Neural cell (in vitro differentiated cells): Measurements from ENCODE around the gene ANO9.

Experiments used
- EP300 ChIP-seq: fragments of 450-650 bp; conservative IDR thresholded peaks from 2 replicates; pipeline ENCODE4 v1.6.1; 2014; ENCODE audit warnings: antibody characterized with exemption, mild to moderate bottlenecking, moderate library complexity; ENCODE audit not compliant: poor library complexity, severe bottlenecking
- EZH2 ChIP-seq: fragments of 200-600, 300-800 bp; shearing (Covaris generic), sonication (generic); IDR thresholded peaks from 2 replicates; pipeline ENCODE4 v1.6.1; 2014; ENCODE audit warnings: antibody characterized with exemption, low read length, borderline replicate concordance, mild to moderate bottlenecking; ENCODE audit not compliant: insufficient read depth, poor library complexity, severe bottlenecking
- MXI1 ChIP-seq: fragments of 450-650 bp; conservative IDR thresholded peaks from 2 replicates; pipeline ENCODE4 v1.6.1; 2014; ENCODE audit warnings: antibody characterized with exemption, mild to moderate bottlenecking; ENCODE audit not compliant: poor library complexity, severe bottlenecking
- POLR2AphosphoS5 ChIP-seq: IDR thresholded peaks from 2 replicates; pipeline ENCODE4 v1.6.1; 2012
- RAD21 ChIP-seq: fragments of 450-650 bp; conservative IDR thresholded peaks from 2 replicates; pipeline ENCODE4 v1.6.1; 2014; ENCODE audit warnings: antibody characterized with exemption, mild to moderate bottlenecking, moderate library complexity
- SMC3 ChIP-seq: fragments of 450-650 bp; conservative IDR thresholded peaks from 2 replicates; pipeline ENCODE4 v1.6.1; 2014; ENCODE audit warnings: antibody characterized with exemption, mild to moderate bottlenecking, moderate library complexity; ENCODE audit not compliant: poor library complexity
- TAF1 ChIP-seq: IDR thresholded peaks from 2 replicates; pipeline ENCODE4 v1.6.1; 2012; ENCODE audit warnings: low read depth
- TF ChIP-seq, protein P1 (sequence below): fragments of 450-650 bp; IDR thresholded peaks from 2 replicates; pipeline ENCODE4 v1.5.1; 2014; ENCODE audit warnings: antibody characterized with exemption, mild to moderate bottlenecking, moderate library complexity; ENCODE audit not compliant: poor library complexity, severe bottlenecking
- TF ChIP-seq, protein P2 (sequence below): IDR thresholded peaks from 2 replicates; pipeline ENCODE4 v1.6.1; 2012; ENCODE audit warnings: borderline replicate concordance

DNA sequence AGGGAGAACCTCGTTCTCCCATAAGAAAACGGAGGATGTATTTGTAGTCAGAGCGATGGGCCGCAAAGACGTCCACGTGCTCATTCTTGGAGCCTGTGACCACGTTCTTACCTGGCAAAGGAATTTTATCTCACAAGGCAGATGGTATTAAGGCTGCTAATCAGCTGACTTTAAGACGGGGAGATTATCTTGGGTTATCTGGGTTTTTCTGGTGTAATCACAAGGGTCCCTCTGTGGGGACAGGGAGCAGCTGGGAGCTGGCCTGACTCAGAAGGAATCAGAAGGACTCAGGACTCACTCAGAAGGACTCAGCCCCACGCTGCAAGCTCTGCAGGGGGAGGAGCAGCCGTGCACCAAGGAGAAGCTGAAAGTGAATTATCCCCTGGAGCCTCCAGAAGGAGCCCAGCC, 19.6 kb downstream of the ANO9 start:
- TF ChIP-seq, protein P1, sequence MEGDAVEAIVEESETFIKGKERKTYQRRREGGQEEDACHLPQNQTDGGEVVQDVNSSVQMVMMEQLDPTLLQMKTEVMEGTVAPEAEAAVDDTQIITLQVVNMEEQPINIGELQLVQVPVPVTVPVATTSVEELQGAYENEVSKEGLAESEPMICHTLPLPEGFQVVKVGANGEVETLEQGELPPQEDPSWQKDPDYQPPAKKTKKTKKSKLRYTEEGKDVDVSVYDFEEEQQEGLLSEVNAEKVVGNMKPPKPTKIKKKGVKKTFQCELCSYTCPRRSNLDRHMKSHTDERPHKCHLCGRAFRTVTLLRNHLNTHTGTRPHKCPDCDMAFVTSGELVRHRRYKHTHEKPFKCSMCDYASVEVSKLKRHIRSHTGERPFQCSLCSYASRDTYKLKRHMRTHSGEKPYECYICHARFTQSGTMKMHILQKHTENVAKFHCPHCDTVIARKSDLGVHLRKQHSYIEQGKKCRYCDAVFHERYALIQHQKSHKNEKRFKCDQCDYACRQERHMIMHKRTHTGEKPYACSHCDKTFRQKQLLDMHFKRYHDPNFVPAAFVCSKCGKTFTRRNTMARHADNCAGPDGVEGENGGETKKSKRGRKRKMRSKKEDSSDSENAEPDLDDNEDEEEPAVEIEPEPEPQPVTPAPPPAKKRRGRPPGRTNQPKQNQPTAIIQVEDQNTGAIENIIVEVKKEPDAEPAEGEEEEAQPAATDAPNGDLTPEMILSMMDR, result no peak
- TF ChIP-seq RAD21 (no peak), SMC3 (no peak), POLR2AphosphoS5 (no peak), EP300 (no peak), EZH2 (no peak), TAF1 (no peak), MXI1 (no peak)
- TF ChIP-seq, protein P2, sequence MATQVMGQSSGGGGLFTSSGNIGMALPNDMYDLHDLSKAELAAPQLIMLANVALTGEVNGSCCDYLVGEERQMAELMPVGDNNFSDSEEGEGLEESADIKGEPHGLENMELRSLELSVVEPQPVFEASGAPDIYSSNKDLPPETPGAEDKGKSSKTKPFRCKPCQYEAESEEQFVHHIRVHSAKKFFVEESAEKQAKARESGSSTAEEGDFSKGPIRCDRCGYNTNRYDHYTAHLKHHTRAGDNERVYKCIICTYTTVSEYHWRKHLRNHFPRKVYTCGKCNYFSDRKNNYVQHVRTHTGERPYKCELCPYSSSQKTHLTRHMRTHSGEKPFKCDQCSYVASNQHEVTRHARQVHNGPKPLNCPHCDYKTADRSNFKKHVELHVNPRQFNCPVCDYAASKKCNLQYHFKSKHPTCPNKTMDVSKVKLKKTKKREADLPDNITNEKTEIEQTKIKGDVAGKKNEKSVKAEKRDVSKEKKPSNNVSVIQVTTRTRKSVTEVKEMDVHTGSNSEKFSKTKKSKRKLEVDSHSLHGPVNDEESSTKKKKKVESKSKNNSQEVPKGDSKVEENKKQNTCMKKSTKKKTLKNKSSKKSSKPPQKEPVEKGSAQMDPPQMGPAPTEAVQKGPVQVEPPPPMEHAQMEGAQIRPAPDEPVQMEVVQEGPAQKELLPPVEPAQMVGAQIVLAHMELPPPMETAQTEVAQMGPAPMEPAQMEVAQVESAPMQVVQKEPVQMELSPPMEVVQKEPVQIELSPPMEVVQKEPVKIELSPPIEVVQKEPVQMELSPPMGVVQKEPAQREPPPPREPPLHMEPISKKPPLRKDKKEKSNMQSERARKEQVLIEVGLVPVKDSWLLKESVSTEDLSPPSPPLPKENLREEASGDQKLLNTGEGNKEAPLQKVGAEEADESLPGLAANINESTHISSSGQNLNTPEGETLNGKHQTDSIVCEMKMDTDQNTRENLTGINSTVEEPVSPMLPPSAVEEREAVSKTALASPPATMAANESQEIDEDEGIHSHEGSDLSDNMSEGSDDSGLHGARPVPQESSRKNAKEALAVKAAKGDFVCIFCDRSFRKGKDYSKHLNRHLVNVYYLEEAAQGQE, result no peak
